ENCODE data around the gene NCOA1.
"Not testable (repeated sequence)": the region's sequence is repeated elsewhere in the genome, so short reads cannot be mapped to it uniquely, and the experiment has no call there.

The NCOA1 gene

GRCh38 chr2:24542269-24542872 is 51.3 kb downstream of the NCOA1 start:
- DNase-seq = no peak

DNA sequence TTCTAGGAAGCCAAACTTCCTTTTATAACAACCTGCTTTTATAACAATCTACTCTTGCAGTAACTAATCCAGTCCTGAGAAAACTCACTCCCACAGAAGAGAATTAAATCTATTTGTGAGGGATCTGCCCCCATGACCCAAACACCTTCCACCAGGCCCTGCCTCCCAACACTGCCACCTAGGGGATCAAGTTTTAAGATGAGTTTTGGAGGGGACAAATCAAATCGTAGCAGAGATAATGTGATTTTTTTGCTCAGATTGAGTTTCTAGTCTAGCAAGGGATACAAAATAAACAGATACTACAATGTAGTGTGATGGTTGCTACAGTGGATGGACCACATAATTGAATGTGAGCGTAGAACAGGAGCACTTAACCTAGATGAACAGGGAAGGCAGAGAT is 52.2 kb downstream of the NCOA1 start:
- DNase-seq = no peak

GRCh38 chr2:24544456-24545115 is 53.5 kb downstream of the NCOA1 start:
- no peak for DNase-seq

GRCh38 chr2:24546669-24547068 is 55.6 kb downstream of the NCOA1 start:
- DNase-seq = no peak

- DNase-seq = no peak
Observed at GRCh38 chr2:24548058-24548457, 57.0 kb downstream of the NCOA1 start.

DNA sequence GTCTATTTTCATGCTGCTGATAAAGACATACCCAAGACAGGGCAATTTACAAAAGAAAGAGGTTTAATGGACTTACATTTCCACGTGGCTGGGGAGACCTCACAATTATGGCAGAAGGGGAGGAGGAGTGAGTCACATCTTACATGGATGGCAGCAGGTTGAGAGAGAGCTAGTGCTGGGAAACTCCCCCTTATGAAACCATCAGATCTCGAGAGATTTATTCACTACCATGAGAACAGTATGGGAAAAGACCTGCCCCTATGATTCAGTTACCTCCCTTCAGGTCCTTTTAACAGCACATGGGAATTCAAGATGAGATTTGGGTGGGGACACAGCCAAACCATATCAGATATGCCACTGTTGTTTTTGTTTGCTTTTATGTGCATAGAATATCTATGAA is 59.2 kb downstream of the NCOA1 start:
- not testable (repeated sequence) for DNase-seq

GRCh38 chr2:24551016-24551415 is 60.0 kb downstream of the NCOA1 start:
- DNase-seq = no peak

- no peak for DNase-seq
Observed at GRCh38 chr2:24552836-24553235, 61.8 kb downstream of the NCOA1 start.

DNA sequence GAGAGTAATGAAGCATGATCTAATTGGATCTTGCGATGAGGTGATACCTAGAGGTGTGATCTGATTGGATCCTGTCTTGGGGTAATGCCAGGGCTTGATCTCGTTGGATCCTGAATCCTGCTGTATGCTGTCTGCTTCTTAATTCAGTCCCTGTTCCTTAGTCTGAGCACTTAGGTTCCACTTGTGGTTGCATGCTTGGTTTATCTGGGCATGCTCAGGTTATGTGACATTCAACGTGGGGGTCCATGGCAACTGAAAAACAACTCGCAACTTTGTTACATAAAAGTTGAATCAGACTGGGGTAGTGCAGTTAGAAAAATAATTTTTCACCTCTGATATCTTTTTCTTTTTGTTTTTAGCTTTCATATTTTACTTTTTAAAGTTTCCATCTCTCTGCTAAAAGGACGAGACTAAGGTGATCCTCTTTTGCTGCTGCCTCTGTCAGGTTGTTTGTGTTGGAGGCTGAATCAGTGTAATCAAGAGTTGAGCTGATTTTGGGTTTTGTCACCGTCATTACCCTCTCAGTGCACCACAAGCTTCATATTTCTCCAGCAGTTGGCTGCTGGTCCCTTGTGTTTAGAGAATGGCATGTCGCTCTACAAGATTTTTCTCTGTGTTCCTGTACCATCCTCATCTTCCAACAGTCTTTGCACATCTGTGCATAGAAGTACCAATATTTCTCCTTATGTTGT is 67.9 kb downstream of the NCOA1 start:
- no peak for DNase-seq

DNA sequence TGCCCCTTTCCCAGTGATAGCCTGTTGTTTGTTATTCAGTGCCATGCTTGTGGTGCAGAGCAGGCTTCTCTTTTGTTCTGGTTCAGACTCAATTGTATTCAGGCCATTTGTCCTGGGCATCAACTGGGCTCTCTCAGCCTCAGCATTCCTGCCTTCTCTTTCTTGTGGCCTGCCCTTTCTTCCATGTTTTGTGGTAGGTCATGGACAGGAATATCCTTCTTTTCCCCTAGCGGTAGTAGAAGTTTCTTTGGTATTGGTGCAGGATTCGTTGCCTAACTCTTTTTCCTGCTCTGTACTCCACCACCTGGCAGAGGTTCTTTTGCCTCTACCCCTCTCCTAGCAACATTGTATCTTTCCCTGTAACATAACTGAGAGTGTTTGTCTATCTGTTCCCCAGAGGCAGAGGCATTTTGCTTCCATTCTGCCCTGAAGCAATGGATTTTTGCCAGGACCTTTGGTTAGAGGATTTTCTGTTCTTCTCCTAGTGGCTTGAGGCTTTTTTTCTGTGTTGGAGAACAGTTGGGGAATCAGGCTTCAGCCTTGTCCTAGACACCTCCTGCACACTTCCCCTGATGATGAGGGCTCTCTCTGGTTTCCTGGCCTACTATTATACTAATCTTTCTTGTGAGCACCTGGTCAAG is 68.5 kb downstream of the NCOA1 start:
- DNase-seq = no peak

GRCh38 chr2:24565537-24565936 is 74.5 kb downstream of the NCOA1 start:
- DNase-seq = no peak

DNA sequence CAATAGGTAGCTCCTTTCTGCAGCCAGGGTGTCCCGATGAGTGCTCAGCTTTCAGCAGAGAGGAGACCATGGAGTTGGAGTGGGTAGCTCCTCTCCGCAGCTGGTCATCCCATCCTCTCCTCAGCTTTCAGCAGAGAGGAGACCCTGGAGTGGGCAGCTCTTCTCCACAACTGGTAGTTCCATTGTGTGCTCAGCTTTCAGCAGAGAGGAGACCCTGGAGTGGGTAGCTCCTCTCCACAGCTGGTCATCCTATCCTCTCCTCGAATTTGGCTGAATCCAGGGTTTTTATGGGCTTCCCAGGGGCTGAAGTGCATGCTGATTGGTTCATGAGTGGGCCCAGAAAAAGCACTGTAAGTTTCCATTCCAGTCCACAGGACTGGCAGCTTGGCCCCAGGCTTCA is 75.2 kb downstream of the NCOA1 start:
- DNase-seq = no peak

GRCh38 chr2:24566630-24567029 is 75.6 kb downstream of the NCOA1 start:
- no peak for DNase-seq

- DNase-seq = no peak
Observed at GRCh38 chr2:24568551-24568950, 77.5 kb downstream of the NCOA1 start.

DNA sequence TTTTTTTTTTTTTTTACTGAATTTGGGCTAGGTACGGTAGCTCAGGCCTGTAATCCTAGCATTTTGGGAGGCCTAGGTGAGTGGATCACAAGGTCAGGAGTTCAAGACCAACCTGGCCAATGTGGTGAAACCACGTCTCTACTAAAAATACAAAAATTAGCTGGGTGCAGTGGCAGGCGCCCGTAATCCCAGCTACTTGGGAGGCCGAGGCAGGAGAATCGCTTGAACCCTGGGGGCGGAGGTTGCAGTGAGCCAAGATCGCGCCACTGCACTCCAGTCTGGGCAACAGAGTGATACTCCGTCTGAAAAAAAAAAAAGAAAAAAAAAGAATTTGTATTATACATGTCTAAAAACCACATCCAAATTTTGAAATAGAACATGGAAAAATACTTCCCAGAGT is 78.5 kb downstream of the NCOA1 start:
- not testable (repeated sequence) for DNase-seq

GRCh38 chr2:24570225-24570624 is 79.2 kb downstream of the NCOA1 start:
- DNase-seq = no peak

DNA sequence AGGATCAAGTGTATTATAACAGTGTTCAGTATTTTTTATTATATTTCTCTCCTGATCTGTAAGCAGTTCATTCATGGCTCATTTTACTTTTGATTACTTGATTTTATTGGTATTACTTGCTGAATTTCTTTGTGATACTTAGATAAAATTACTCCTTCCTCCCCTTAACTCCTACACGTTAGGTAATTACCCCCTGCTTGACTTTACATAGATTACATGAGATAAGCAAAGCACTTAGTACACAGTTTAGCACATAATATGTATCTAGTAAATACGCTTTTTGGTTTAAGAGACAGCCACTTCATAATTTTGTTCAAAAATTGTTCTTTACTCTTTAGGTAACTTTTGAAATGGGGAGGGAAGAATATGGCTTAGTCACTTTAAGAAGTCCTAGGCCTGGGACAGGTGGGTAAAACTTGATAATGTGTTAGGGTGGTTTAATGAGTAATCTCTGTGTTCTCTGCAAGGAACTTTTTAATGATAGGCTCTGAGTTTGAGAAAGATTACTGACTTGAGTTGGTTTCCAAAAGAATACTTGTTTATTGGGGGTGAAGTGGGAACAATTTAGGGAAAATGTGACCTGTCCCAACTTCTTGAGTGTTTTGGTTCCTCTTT is 80.9 kb downstream of the NCOA1 start:
- DNase-seq = no peak

- DNase-seq = no peak
Observed at GRCh38 chr2:24576146-24576545, 85.1 kb downstream of the NCOA1 start.

GRCh38 chr2:24576617-24577016 is 85.6 kb downstream of the NCOA1 start:
- no peak for DNase-seq

GRCh38 chr2:24577481-24577880 is 86.4 kb downstream of the NCOA1 start:
- no peak for DNase-seq

- no peak for DNase-seq
Observed at GRCh38 chr2:24579053-24579803, 88.2 kb downstream of the NCOA1 start.

GRCh38 chr2:24580561-24580960 is 89.5 kb downstream of the NCOA1 start:
- DNase-seq = no peak

DNA sequence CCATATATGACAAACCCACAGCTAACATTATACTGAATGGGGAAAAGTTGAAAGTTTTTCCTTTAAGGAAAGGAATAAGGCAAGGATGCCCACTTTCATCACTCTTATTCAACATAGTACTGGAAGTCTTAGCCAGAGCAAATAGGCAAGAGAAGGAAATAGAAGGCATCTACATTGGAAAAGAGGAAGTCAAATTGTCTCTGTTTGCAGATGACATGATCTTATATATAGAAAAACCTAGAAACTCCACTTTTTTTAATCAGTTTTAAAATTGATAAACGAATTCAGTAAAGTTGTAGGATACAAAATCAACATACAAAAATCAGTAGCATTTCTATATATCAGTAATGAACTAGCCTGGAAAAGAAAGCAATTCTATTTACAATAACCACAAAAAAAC is 90.9 kb downstream of the NCOA1 start:
- not testable (repeated sequence) for DNase-seq
